Measurements from ENCODE around the gene CXorf58. TPM values are rescaled to one million over a fixed set of nuclear protein-coding genes. Genes with fewer than 3 reads are reported as not detected.
"Not testable (repeated sequence)": the region's sequence is repeated elsewhere in the genome, so short reads cannot be mapped to it uniquely, and the experiment has no call there.

The CXorf58 gene
- total RNA-seq, 1 experiment from 2014 or later: not detected

GRCh38 chrX:23937100-23937499, 29.3 kb downstream of the CXorf58 start:
- in situ Hi-C loops (cut with HindIII; ENCODE audit: low pct_unique_long_range_greater_than_20kb, low sequenced_read_pairs): no loop called here
- DNase-seq (ENCODE audit: low read depth): no peak

GRCh38 chrX:23938690-23939089, 30.9 kb downstream of the CXorf58 start:
- in situ Hi-C loops (cut with HindIII; ENCODE audit: low pct_unique_long_range_greater_than_20kb, low sequenced_read_pairs): no loop called here
- DNase-seq (ENCODE audit: low read depth): no peak

GRCh38 chrX:23939203-23939602, 31.4 kb downstream of the CXorf58 start:
- in situ Hi-C loops (cut with HindIII; ENCODE audit: low pct_unique_long_range_greater_than_20kb, low sequenced_read_pairs): no loop called here
- no peak for DNase-seq (ENCODE audit: low read depth)

- no peak for DNase-seq (ENCODE audit: low read depth)
- in situ Hi-C loops (cut with HindIII; ENCODE audit: low pct_unique_long_range_greater_than_20kb, low sequenced_read_pairs): no loop called here
Observed at GRCh38 chrX:23944234-23944633, 36.4 kb downstream of the CXorf58 start.

- no peak for DNase-seq (ENCODE audit: low read depth)
- in situ Hi-C loops (cut with HindIII; ENCODE audit: low pct_unique_long_range_greater_than_20kb, low sequenced_read_pairs): no loop called here
Observed at GRCh38 chrX:23945206-23945605, 37.4 kb downstream of the CXorf58 start.

GRCh38 chrX:23952391-23952790, 44.6 kb downstream of the CXorf58 start:
- DNase-seq (ENCODE audit: low read depth): no peak
- in situ Hi-C loops (cut with HindIII; ENCODE audit: low pct_unique_long_range_greater_than_20kb, low sequenced_read_pairs): no loop called here

- in situ Hi-C loops (cut with HindIII; ENCODE audit: low pct_unique_long_range_greater_than_20kb, low sequenced_read_pairs): no loop called here
- DNase-seq (ENCODE audit: low read depth): no peak
Observed at GRCh38 chrX:23952984-23953907, 45.4 kb downstream of the CXorf58 start.

- in situ Hi-C loops (cut with HindIII; ENCODE audit: low pct_unique_long_range_greater_than_20kb, low sequenced_read_pairs): no loop called here
- DNase-seq (ENCODE audit: low read depth): no peak
Observed at GRCh38 chrX:23953908-23954269, 46.1 kb downstream of the CXorf58 start.

GRCh38 chrX:23954396-23954795, 46.6 kb downstream of the CXorf58 start:
- in situ Hi-C loops (cut with HindIII; ENCODE audit: low pct_unique_long_range_greater_than_20kb, low sequenced_read_pairs): no loop called here
- no peak for DNase-seq (ENCODE audit: low read depth)

GRCh38 chrX:23959781-23960180, 52.0 kb downstream of the CXorf58 start:
- in situ Hi-C loops (cut with HindIII; ENCODE audit: low pct_unique_long_range_greater_than_20kb, low sequenced_read_pairs): no loop called here
- DNase-seq (ENCODE audit: low read depth): no peak

GRCh38 chrX:23964191-23964590, 56.4 kb downstream of the CXorf58 start:
- in situ Hi-C loops (cut with HindIII; ENCODE audit: low pct_unique_long_range_greater_than_20kb, low sequenced_read_pairs): no loop called here
- no peak for DNase-seq (ENCODE audit: low read depth)

- in situ Hi-C loops (cut with HindIII; ENCODE audit: low pct_unique_long_range_greater_than_20kb, low sequenced_read_pairs); DNase-seq (ENCODE audit: low read depth): not testable (repeated sequence)
Observed at GRCh38 chrX:23965630-23966029, 57.8 kb downstream of the CXorf58 start.

- no peak for DNase-seq (ENCODE audit: low read depth)
- in situ Hi-C loops (cut with HindIII; ENCODE audit: low pct_unique_long_range_greater_than_20kb, low sequenced_read_pairs): no loop called here
Observed at GRCh38 chrX:23978491-23978890, 70.7 kb downstream of the CXorf58 start.

- peak; percentile 3 for DNase-seq (ENCODE audit: low read depth)
- in situ Hi-C loops (cut with HindIII; ENCODE audit: low pct_unique_long_range_greater_than_20kb, low sequenced_read_pairs): no loop called here
Observed at GRCh38 chrX:23980011-23980441, 72.2 kb downstream of the CXorf58 start.

GRCh38 chrX:23981222-23981621, 73.4 kb downstream of the CXorf58 start:
- no peak for DNase-seq (ENCODE audit: low read depth)
- in situ Hi-C loops (cut with HindIII; ENCODE audit: low pct_unique_long_range_greater_than_20kb, low sequenced_read_pairs): no loop called here

- in situ Hi-C loops (cut with HindIII; ENCODE audit: low pct_unique_long_range_greater_than_20kb, low sequenced_read_pairs): no loop called here
- DNase-seq (ENCODE audit: low read depth): no peak
Observed at GRCh38 chrX:23981711-23982110, 73.9 kb downstream of the CXorf58 start.

GRCh38 chrX:23982891-23983290, 75.1 kb downstream of the CXorf58 start:
- no peak for DNase-seq (ENCODE audit: low read depth)
- in situ Hi-C loops (cut with HindIII; ENCODE audit: low pct_unique_long_range_greater_than_20kb, low sequenced_read_pairs): no loop called here
